ENCODE results near the gene NEAT1.

DNA sequence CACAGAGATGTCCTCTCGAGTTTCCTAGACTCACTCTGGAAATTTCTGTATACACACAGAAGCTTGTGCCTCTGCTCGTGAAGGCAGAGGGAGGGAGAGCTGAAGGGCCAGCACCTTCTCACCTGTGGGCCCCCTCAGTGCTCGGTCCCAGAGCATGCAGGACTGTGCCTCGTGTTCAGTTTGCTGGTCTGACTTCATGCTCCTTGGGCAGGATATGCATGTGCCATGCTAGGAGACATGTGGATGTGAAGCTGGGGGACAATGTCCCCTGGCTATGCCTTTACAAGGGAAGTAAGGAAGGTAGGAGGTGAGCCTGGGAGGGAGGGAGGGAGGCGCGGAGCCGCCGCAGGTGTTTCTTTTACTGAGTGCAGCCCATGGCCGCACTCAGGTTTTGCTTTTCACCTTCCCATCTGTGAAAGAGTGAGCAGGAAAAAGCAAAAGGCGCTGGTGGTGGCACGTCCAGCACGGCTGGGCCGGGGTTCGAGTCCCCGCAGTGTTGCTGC, 22.6 kb downstream of the NEAT1 start:
- no peak for TF ChIP-seq HDGF (IDR thresholded peaks at IDR 0.05; ENCODE audit: borderline replicate concordance)
- TF ChIP-seq BHLHE40 (IDR thresholded peaks at IDR 0.05; ENCODE audit: borderline replicate concordance), result no peak
- TF ChIP-seq ARNT (IDR thresholded peaks at IDR 0.05), result no peak
- TF ChIP-seq FOXK2 (IDR thresholded peaks at IDR 0.05), result no peak
- no peak for TF ChIP-seq L3MBTL2 (conservative IDR thresholded peaks at IDR 0.05)
- no peak for TF ChIP-seq FOXA1 (IDR thresholded peaks at IDR 0.05)
- TF ChIP-seq FOXM1 (IDR thresholded peaks at IDR 0.05; ENCODE audit: borderline replicate concordance), result no peak
- TF ChIP-seq SP1 (IDR thresholded peaks at IDR 0.05), result no peak

Measured in HEK293T (cell line).